Subcutaneous abdominal adipose tissue (tissue), 5 donors: ENCODE data around the gene KRTAP10-1.

Source experiments
- H3K27ac ChIP-seq: one replicate; pipeline ENCODE4 v1.7.0; 2013; ENCODE audit warnings: low read depth, mild to moderate bottlenecking, inconsistent platforms, low read length, moderate library complexity
- H3K27me3 ChIP-seq, 5 donors: one replicate each; pipeline ENCODE4 v1.7.0; 2013; ENCODE audit warnings: low read length in 5 of 5, inconsistent platforms in 1 of 5; ENCODE audit not compliant: control insufficient read depth in 5 of 5, insufficient read depth in 4 of 5
- H3K36me3 ChIP-seq, 5 donors: one replicate each; pipeline ENCODE4 v1.7.0; 2013; ENCODE audit warnings: low read length in 5 of 5; ENCODE audit not compliant: control insufficient read depth in 5 of 5, insufficient read depth in 5 of 5
- H3K4me1 ChIP-seq, 5 donors: one replicate each; pipeline ENCODE4 v1.7.0; 2013; ENCODE audit warnings: low read length in 5 of 5, mild to moderate bottlenecking in 3 of 5, moderate library complexity in 1 of 5; ENCODE audit not compliant: control insufficient read depth in 5 of 5, insufficient read depth in 5 of 5
- H3K4me3 ChIP-seq, 5 donors: one replicate each; pipeline ENCODE4 v1.7.0; 2013; ENCODE audit warnings: low read length in 5 of 5, low read depth in 1 of 5
- H3K9ac ChIP-seq, 5 donors: one replicate each; pipeline ENCODE4 v1.7.0; 2013; ENCODE audit warnings: low read length in 5 of 5, mild to moderate bottlenecking in 4 of 5, moderate library complexity in 3 of 5
- H3K9me3 ChIP-seq, 5 donors: one replicate each; pipeline ENCODE4 v1.7.0; 2013; ENCODE audit warnings: low read length in 5 of 5; ENCODE audit not compliant: control insufficient read depth in 5 of 5
- donor health status: healthy.
- donor health status: healthy.
- donor health status: healthy.
- donor health status: healthy.
- donor health status: healthy.

KRTAP10-1 gene

DNA sequence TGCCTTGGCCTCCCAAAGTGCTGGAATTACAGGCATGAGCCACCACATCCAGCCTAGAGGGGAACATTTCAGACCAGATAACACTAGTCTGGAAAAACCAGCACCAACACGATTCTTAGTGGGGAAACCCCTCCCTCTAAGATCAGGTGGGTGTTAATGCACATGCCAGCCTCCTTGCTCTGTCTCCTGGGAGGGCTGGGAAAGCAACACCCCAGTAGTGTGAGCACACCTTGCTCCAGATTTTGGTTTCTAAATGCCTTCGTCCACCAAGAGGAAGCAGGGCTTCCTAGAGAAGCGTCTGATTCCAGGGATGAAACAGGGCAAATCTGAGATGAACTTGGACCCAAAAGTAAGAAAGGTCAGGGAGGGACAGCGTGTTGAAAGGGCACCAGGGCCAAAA lies 31.3 kb upstream of the KRTAP10-1 start:
- Histone ChIP-seq H3K4me1 (peaks cover 0 to 4% (median 0%) of the 10 kb centered on the region in 5 donors), H3K9me3 (peaks cover 0 to 25% (median 11%) of the 10 kb centered on the region in 5 donors), H3K27ac (no peak overlapping the region), H3K36me3 (no peaks in the 10 kb centered on the region), H3K27me3 (peaks cover 5 to 24% (median 8%) of the 10 kb centered on the region in 5 donors), H3K4me3 (no peak overlapping the region), H3K9ac (no peak overlapping the region)

DNA sequence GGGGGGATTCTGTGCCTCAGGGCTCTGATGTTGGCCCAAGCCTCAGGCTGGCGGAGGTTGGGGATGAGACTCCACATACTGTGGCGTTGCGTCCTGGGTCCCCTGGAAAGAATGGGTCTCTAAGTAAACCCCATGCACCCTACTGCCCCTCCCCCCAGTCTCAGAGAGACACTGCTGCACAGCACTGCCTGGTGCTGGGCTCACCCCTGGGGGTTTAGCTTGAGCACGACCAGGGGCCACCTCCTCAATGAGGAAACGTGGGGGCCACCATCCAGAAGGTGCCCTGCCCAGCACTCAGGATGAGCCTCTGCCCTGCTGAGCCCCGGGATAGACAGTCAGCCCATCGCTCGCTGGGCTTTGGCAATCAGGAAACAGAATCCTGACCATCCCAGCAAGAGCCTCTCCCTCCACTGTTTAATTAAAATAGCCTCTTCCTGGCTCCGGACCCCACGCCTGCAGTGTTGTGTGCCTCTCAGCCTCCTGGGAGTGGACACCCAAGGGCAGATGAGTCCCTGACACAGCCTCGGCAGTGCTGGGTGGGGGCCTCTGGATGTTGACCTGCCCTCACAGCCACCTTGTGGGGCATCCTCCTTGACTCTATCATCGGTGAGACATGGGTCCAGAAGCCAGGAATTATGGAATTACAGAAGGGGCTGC lies 30.0 kb upstream of the KRTAP10-1 start:
- Histone ChIP-seq H3K36me3 (no peaks in the 10 kb centered on the region), H3K4me1 (peaks cover 0 to 4% (median 0%) of the 10 kb centered on the region in 5 donors), H3K27me3 (peaks cover 5 to 24% (median 8%) of the 10 kb centered on the region in 5 donors), H3K27ac (no peak overlapping the region), H3K9ac (no peak overlapping the region), H3K4me3 (no peak overlapping the region), H3K9me3 (peaks cover 0 to 17% (median 8%) of the 10 kb centered on the region in 5 donors)

DNA sequence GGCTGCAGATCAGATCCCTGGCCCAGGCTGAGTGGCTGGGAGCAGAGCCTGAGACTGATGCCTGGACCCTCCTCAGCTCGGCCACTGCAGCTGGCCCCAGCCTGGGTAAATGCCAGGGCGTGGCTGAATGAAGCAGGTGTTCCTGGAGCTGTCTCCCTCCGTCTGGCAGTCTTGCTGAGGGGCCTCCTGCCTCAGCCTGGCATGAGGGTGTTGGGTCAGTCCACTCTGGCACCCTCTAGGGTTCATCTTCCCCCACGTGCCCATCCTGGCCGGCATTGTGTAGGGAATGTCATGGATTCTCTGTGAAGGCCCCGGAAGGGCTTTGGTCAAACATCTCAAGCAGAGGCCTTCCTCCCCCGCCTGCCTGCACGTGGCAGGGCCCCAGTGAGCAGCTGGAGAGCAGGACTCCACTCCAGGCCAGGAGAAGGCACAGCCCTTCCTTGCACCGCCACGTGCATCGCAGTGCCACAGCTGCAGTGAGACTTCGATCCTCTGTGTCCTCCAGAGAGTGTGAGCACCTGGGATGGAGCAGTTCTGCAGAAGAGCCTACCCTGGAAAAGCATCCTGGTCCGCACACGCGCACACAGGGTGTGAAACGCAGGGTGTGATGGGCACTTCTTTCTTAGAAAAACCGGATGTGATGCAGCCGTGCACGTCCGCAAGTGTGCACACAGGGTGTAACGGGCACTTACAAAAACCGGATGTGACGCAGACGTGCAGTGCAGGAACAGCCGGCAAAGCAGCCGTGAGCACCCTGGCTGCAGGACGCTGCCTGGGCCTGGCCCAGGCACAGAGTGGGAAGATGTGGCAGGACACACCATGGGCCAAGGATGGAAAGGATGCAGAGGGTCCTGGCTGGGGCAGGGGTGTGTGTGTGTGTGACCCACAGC lies 28.9 kb upstream of the KRTAP10-1 start:
- H3K9me3 ChIP-seq = peaks cover 0 to 17% (median 8%) of the 10 kb centered on the region in 5 donors
- no peaks in the 10 kb centered on the region for H3K36me3 ChIP-seq
- H3K9ac ChIP-seq = no peak overlapping the region
- H3K27ac ChIP-seq = no peak overlapping the region
- H3K27me3 ChIP-seq = peaks cover 0 to 24% (median 8%) of the 10 kb centered on the region in 5 donors
- no peaks in the 10 kb centered on the region for H3K4me1 ChIP-seq
- H3K4me3 ChIP-seq = no peak overlapping the region

- Histone ChIP-seq H3K4me1 (no peaks in the 10 kb centered on the region), H3K4me3 (no peak overlapping the region), H3K27me3 (peaks cover 0 to 21% (median 8%) of the 10 kb centered on the region in 5 donors), H3K9ac (no peak overlapping the region), H3K9me3 (peaks cover 0 to 17% (median 11%) of the 10 kb centered on the region in 5 donors), H3K27ac (no peak overlapping the region), H3K36me3 (no peaks in the 10 kb centered on the region)
Measured at GRCh38 chr21:44568261-44568660, 28.3 kb upstream of the KRTAP10-1 start.

DNA sequence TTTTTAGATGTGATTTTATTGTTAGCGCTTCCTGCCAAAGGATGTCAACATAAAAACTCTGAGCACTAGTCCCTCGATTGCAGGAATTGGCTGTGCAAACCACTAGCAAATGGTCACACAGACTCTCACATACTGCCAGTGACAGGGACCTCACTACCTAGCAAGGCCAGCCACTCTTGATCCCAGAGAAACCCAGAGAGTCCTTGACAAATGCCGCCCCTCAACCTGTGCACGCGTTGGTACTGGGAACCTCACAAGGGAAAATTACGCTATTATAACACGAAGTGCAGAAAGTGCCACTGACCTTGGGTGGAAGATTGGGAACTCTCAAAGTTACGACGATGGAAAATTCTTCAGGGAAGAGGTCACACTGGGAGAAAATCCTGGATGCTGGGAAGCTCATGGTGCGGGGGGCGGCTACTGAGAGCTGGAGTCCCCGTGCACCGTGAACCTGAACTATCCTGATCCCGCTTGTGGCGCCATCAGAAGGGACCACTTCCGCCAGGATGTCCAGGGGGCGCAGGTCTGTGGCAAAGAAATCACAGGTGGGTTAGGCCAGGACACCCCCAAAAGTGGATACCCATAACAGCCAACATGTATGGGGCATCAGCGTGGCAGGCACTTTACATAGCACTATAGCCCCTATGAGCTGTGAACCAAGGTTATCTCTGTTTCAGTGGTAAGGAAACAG lies 27.6 kb upstream of the KRTAP10-1 start:
- no peak overlapping the region for H3K4me3 ChIP-seq
- no peak overlapping the region for H3K9ac ChIP-seq
- peaks cover 0 to 18% (median 8%) of the 10 kb centered on the region in 5 donors for H3K27me3 ChIP-seq
- H3K36me3 ChIP-seq = no peaks in the 10 kb centered on the region
- H3K4me1 ChIP-seq = no peaks in the 10 kb centered on the region
- H3K9me3 ChIP-seq = peaks cover 0 to 17% (median 11%) of the 10 kb centered on the region in 5 donors
- H3K27ac ChIP-seq = no peak overlapping the region

DNA sequence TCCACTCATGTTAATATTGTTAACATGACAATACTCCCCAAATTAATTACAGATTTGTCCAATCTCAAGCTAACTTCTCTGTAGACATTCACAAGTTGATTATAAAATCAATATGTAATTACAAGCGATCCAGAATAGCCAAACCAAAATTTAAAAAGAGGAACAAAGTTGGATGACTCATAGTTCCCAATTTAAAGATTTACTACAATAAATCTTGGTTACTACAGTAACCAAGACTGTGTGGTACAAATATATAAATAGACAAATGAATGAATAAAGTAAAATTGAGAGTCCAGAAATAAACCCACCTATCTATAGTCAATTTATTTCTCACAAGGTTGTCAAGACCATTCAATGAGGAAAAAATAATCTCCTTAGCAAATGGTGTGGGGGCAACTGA lies 26.4 kb upstream of the KRTAP10-1 start:
- Histone ChIP-seq H3K27ac (no peak overlapping the region), H3K4me3 (no peak overlapping the region), H3K27me3 (peaks cover 0 to 18% (median 8%) of the 10 kb centered on the region in 5 donors), H3K9me3 (peaks cover 0 to 13% (median 6%) of the 10 kb centered on the region in 5 donors), H3K4me1 (no peaks in the 10 kb centered on the region), H3K9ac (no peak overlapping the region), H3K36me3 (no peaks in the 10 kb centered on the region)

- Histone ChIP-seq H3K27ac (no peak overlapping the region), H3K4me1 (no peaks in the 10 kb centered on the region), H3K27me3 (peaks cover 0 to 14% (median 8%) of the 10 kb centered on the region in 5 donors), H3K4me3 (no peak overlapping the region), H3K36me3 (no peaks in the 10 kb centered on the region), H3K9ac (no peak overlapping the region), H3K9me3 (peaks cover 0 to 7% (median 0%) of the 10 kb centered on the region in 5 donors)
Measured at GRCh38 chr21:44564886-44565598, 25.0 kb upstream of the KRTAP10-1 start.

GRCh38 chr21:44564099-44564498 lies 24.1 kb upstream of the KRTAP10-1 start:
- H3K27ac ChIP-seq = no peak overlapping the region
- no peaks in the 10 kb centered on the region for H3K4me1 ChIP-seq
- no peak overlapping the region for H3K9ac ChIP-seq
- H3K27me3 ChIP-seq = peaks cover 0 to 11% (median 8%) of the 10 kb centered on the region in 5 donors
- H3K4me3 ChIP-seq = no peak overlapping the region
- peaks cover 0 to 7% (median 0%) of the 10 kb centered on the region in 5 donors for H3K9me3 ChIP-seq
- no peaks in the 10 kb centered on the region for H3K36me3 ChIP-seq

- no peak within 1 kb of the TSS for H3K27ac ChIP-seq
- no peak within 1 kb of the TSS for H3K9ac ChIP-seq
- H3K4me1 ChIP-seq = no peaks in the 10 kb centered on the region
- H3K36me3 ChIP-seq = no peaks in the 10 kb centered on the region
- H3K9me3 ChIP-seq = peaks cover 0 to 7% (median 3%) of the 10 kb centered on the region in 5 donors
- H3K4me3 ChIP-seq = no peak within 1 kb of the TSS
- H3K27me3 ChIP-seq = peaks cover 10 to 34% (median 27%) of the 10 kb centered on the region in 5 donors
Measured at GRCh38 chr21:44558695-44559094, 18.7 kb upstream of the KRTAP10-1 start, which contains the start of gene KRTAP10-3. TSS of gene KRTAP10-3 (minus strand) at chr21:44558795. CDS start at chr21:44558715, 80 bp downstream.
